GM10266 (cell line): ENCODE data around the gene RPL26.

Experiments
- DNase-seq: peaks from one replicate; pipeline ENCODE4 v3.0.0; 2012; ENCODE audit errors: extremely low spot score
- CTCF ChIP-seq: IDR thresholded peaks from 2 replicates; pipeline ENCODE4 v1.5.1; 2012; ENCODE audit warnings: mild to moderate bottlenecking, low read depth; ENCODE audit not compliant: control insufficient read depth, insufficient read depth; ENCODE audit errors: missing control alignments

The RPL26 gene

GRCh38 chr17:8338753-8339140 is 44.2 kb downstream of the RPL26 start:
- TF ChIP-seq CTCF, result no peak
- DNase-seq, result no peak

GRCh38 chr17:8337802-8338752 is 44.9 kb downstream of the RPL26 start:
- TF ChIP-seq CTCF, result no peak
- no peak for DNase-seq

- DNase-seq, result no peak
Observed at GRCh38 chr17:8333281-8333680, 49.7 kb downstream of the RPL26 start.

GRCh38 chr17:8332688-8333087 is 50.3 kb downstream of the RPL26 start:
- DNase-seq, result no peak
- no peak for TF ChIP-seq CTCF

More at GRCh38 chr17:8333281-8333680, 49.7 kb downstream of the RPL26 start:
- no peak for TF ChIP-seq CTCF

GRCh38 chr17:8332128-8332527 is 50.9 kb downstream of the RPL26 start:
- no peak for DNase-seq
- TF ChIP-seq CTCF, result no peak
